Right lobe of liver (tissue), 4 donors: Measurements from ENCODE around the gene CA5A.

Source experiments
- CTCF ChIP-seq, 4 donors: fragments of 200-600 bp in 3 of 4; fragments of 450-650 bp in 1 of 4; IDR thresholded peaks; one replicate each; pipeline versions ENCODE4 v1.5.1 to v1.8.0; 2016 to 2022; ENCODE audit warnings: antibody characterized with exemption in 4 of 4, mild to moderate bottlenecking in 2 of 4
- POLR2A ChIP-seq: fragments of 450-650 bp; IDR thresholded peaks from one replicate; pipeline ENCODE4 v1.6.1; 2017; ENCODE audit warnings: antibody characterized with exemption, mild to moderate bottlenecking
- donor health status: DM: no; HTN: no; CAD: no.
- donor health status: DM: no; HTN: no; CAD: no.
- donor health status: DM: no; HTN: yes; CAD: no.

DNA sequence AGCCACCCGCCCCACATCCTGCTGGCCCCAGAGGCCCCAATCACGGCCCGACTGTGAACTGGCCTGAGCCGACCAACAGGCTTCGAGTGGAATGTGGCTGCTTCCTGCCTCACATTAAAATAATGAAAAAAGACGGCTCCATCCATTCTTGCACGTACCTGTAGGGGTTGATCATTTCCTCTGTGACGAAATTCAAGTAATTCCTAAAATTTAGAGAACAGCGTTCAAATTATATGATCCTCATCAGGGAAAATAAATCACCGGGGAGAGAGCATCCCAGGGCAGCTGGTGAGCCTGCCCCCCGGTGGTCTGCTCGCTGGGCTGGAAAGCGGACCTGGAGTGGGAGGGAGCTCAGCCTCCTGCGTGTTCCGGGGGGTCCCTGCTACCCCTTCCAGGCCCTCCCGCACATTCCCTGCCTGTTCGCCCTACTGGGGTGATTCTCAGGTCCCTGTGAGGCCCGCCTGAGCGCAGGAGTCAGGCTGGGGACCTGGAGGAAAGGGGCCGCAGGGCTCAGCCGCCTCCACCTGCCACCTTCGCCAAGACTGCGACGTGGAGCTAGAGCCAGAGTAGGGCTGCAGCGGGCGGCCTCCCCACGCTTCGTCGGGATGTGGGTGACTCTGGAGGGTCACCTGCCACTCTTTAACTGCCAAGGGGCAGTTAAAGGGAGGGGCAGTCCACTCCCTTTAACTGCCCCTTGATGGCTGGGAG is 95.9 kb downstream of the CA5A start:
- TF ChIP-seq CTCF (IDR thresholded peaks at IDR 0.05) (no peak), POLR2A (no peak)
